Measurements from ENCODE around the gene PSMD5.

DNA sequence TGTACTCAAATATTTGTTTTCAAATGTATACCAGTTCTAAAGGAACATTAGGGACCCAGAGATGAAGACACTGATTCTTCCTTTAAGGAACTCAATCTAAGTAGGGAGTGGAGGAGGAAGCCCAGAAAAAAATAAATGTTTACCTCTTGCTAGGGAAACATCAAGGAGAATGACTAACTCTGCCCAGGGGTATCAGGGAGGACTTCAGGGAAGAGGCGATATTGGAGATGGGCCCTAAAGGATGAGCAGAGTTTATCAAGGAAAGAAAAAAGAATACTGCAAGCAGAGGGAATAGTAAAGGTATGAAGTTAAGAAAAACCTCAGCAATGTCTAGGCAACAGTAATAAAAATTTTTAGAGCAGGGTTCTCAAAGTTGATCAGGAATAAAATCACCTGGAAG lies 65.9 kb downstream of the PSMD5 start:
- TF ChIP-seq EP300 (IDR thresholded peaks at IDR 0.05) (no peak), POLR2A (IDR thresholded peaks at IDR 0.05) (no peak), POLR2AphosphoS5 (IDR thresholded peaks at IDR 0.05) (no peak)
- TF ChIP-seq, protein P1, sequence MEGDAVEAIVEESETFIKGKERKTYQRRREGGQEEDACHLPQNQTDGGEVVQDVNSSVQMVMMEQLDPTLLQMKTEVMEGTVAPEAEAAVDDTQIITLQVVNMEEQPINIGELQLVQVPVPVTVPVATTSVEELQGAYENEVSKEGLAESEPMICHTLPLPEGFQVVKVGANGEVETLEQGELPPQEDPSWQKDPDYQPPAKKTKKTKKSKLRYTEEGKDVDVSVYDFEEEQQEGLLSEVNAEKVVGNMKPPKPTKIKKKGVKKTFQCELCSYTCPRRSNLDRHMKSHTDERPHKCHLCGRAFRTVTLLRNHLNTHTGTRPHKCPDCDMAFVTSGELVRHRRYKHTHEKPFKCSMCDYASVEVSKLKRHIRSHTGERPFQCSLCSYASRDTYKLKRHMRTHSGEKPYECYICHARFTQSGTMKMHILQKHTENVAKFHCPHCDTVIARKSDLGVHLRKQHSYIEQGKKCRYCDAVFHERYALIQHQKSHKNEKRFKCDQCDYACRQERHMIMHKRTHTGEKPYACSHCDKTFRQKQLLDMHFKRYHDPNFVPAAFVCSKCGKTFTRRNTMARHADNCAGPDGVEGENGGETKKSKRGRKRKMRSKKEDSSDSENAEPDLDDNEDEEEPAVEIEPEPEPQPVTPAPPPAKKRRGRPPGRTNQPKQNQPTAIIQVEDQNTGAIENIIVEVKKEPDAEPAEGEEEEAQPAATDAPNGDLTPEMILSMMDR (IDR thresholded peaks at IDR 0.05) = no peak
